Measurements from ENCODE around the gene SMAP2. TPM values are rescaled to one million over a fixed set of nuclear protein-coding genes. Genes with fewer than 3 reads are reported as not detected.

SMAP2 gene
- total and polyA plus RNA-seq, 10 of the 15 experiments (the other 5 are each of a cell fraction or from before 2014, with no cell fraction given) = 33.4 to 177 (median 105) TPM

DNA sequence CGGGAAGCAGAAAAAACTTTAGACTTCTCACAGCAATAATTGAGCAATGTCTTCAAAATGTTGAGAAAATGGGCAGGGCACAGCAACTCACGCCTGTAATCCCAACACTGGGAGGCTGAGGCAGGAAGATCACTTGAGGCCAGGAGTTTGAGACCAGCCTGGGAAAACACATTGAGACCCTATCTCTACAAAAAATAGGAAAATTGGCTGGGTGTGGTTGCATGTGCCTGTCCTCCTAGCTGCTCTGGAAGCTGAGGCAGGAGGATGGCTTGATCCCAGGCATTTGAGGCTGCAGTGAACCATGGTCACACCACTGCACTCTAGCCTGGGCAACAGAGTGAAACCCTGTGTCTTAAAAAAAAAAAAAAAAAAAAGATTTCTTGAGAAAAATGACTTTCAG is 95.8 kb downstream of the SMAP2 start:
- Histone ChIP-seq H3K9ac (ENCODE audit: control insufficient read depth, insufficient read depth, low read length) (no peak overlapping the region), H2AFZ (ENCODE audit: control insufficient read depth, low read depth, low read length) (no peak overlapping the region), H3K9me3 (replicated peaks; ENCODE audit: control insufficient read depth, insufficient read depth, low read length) (peaks cover 30% of the 10 kb centered on the region), H3K4me1 (ENCODE audit: control insufficient read depth, insufficient read depth, low read length) (no peaks in the 10 kb centered on the region), H3K4me3 (no peak overlapping the region), H3K79me2 (ENCODE audit: control insufficient read depth, insufficient read depth, low read length) (no peaks in the 10 kb centered on the region), H4K20me1 (ENCODE audit: control insufficient read depth, insufficient read depth) (no peaks in the 10 kb centered on the region), H3K36me3 (ENCODE audit: control insufficient read depth in 2 of 2, insufficient read depth in 2 of 2, low read length in 1 of 2) (no peaks in the 10 kb centered on the region), H3K27me3 (replicated peaks in 1 of 2; ENCODE audit: control insufficient read depth in 2 of 2, insufficient read depth in 2 of 2, low read length in 1 of 2) (no peaks in the 10 kb centered on the region), H3K4me2 (ENCODE audit: control insufficient read depth, insufficient read depth) (no peak overlapping the region), H3K27ac (ENCODE audit: control insufficient read depth, insufficient read depth) (no peak overlapping the region)
- in situ Hi-C loops (cut with MboI) = no loop called here
- TF ChIP-seq TCF7 (IDR thresholded peaks at IDR 0.05; ENCODE audit: borderline replicate concordance) (no peak), RB1 (IDR thresholded peaks at IDR 0.05; ENCODE audit: borderline replicate concordance) (no peak), NBN (IDR thresholded peaks at IDR 0.05) (no peak), TARDBP (IDR thresholded peaks at IDR 0.05; ENCODE audit: borderline replicate concordance) (no peak), YY1 (IDR thresholded peaks at IDR 0.05; ENCODE audit: low read depth, low read length) (no peak), KAT2A (conservative IDR thresholded peaks at IDR 0.05; ENCODE audit: control insufficient read depth, low read depth, low read length) (no peak), PBX3 (IDR thresholded peaks at IDR 0.05; ENCODE audit: insufficient replicate concordance, low read depth, low read length) (no peak), SRF (IDR thresholded peaks at IDR 0.05; ENCODE audit: low read depth in 2 of 2, low read length in 2 of 2) (no peak)
- TF ChIP-seq, protein P1, sequence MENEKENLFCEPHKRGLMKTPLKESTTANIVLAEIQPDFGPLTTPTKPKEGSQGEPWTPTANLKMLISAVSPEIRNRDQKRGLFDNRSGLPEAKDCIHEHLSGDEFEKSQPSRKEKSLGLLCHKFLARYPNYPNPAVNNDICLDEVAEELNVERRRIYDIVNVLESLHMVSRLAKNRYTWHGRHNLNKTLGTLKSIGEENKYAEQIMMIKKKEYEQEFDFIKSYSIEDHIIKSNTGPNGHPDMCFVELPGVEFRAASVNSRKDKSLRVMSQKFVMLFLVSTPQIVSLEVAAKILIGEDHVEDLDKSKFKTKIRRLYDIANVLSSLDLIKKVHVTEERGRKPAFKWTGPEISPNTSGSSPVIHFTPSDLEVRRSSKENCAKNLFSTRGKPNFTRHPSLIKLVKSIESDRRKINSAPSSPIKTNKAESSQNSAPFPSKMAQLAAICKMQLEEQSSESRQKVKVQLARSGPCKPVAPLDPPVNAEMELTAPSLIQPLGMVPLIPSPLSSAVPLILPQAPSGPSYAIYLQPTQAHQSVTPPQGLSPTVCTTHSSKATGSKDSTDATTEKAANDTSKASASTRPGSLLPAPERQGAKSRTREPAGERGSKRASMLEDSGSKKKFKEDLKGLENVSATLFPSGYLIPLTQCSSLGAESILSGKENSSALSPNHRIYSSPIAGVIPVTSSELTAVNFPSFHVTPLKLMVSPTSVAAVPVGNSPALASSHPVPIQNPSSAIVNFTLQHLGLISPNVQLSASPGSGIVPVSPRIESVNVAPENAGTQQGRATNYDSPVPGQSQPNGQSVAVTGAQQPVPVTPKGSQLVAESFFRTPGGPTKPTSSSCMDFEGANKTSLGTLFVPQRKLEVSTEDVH (IDR thresholded peaks at IDR 0.05; ENCODE audit: low read depth, partially characterized antibody) = no peak
- intact Hi-C loops (cut with micrococcal nuclease; ENCODE audit: unreplicated experiment) = no loop called here
- FAIRE-seq (no peak), ATAC-seq (no peak), DNase-seq (ENCODE audit: low read depth, low spot score) (no peak)
- SMC1A ChIA-PET (ENCODE audit: uncharacterized antibody, unreplicated experiment) = interaction anchor here (1.0 kb wide), 1 partner anchor 19 kb away, joined by 3 read pairs; the partner anchor contains the start of gene ZFP69B
- CTCF ChIA-PET = interaction anchor here (1.8 kb wide), 1 partner anchor 31 kb away, joined by 6 read pairs; no protein-coding TSS in a partner anchor
- POLR2A ChIA-PET = no interaction called here
- no TSS peak for BruUV-seq (replicated peaks)
- 94% methylated on average over 2 of the region's 2 CpGs for WGBS (ENCODE audit: insufficient coverage, insufficient replicate concordance, low lambda C conversion rate, missing lambda C conversion rate)
- RAD21 ChIA-PET (ENCODE audit: unreplicated experiment) = no interaction called here

Other genes with a start within 250 kb of the SMAP2 start
Only the 7 nearest of the 8 such genes appear.
- gene TMCO2, start 125.8 kb upstream of the SMAP2 start, total RNA-seq (2014; rRNA removed) = not detected in 2 replicates
- gene TMCO2, start 125.8 kb upstream of the SMAP2 start, total RNA-seq (2014; rRNA removed; fragmentation: Illumina TruSeq; extraction: Trizol) = not detected in 2 replicates
- gene TMCO2, start 125.8 kb upstream of the SMAP2 start, total RNA-seq (2021) = not detected in 2 replicates
- gene TMCO2, start 125.8 kb upstream of the SMAP2 start, polyA plus RNA-seq (2011; rRNA removed) = not detected in 2 replicates
- not detected in 2 replicates for gene TMCO2, start 125.8 kb upstream of the SMAP2 start, polyA plus RNA-seq (2014; fragmentation: Illumina TruSeq; extraction: Trizol)
- not detected for gene TMCO2, start 125.8 kb upstream of the SMAP2 start, polyA plus RNA-seq (2014; fragmentation: Nextera tagmentation; extraction: Ambion mirVana)
- not detected in 2 replicates for gene TMCO2, start 125.8 kb upstream of the SMAP2 start, polyA plus RNA-seq (2014; rRNA removed)
- not detected for gene TMCO2, start 125.8 kb upstream of the SMAP2 start, polyA plus RNA-seq (2016; fragmentation: Nextera tagmentation; extraction: Ambion mirVana)
- 40.2 and 52.9 TPM in 2 replicates for gene ZMPSTE24, start 115.5 kb upstream of the SMAP2 start, total RNA-seq (2014; rRNA removed)
- gene ZMPSTE24, start 115.5 kb upstream of the SMAP2 start, total RNA-seq (2014; rRNA removed; fragmentation: Illumina TruSeq; extraction: Trizol) = 44.5 and 47.0 TPM in 2 replicates
- gene ZMPSTE24, start 115.5 kb upstream of the SMAP2 start, total RNA-seq (2021) = 32.1 and 32.6 TPM in 2 replicates
- 21.5 and 27.1 TPM in 2 replicates for gene ZMPSTE24, start 115.5 kb upstream of the SMAP2 start, polyA plus RNA-seq (2011; rRNA removed)
- gene ZMPSTE24, start 115.5 kb upstream of the SMAP2 start, polyA plus RNA-seq (2014; fragmentation: Illumina TruSeq; extraction: Trizol) = 48.5 and 64.7 TPM in 2 replicates
- gene ZMPSTE24, start 115.5 kb upstream of the SMAP2 start, polyA plus RNA-seq (2014; fragmentation: Nextera tagmentation; extraction: Ambion mirVana) = 10 to 100 TPM; 30.1 to 56.0 TPM
- 23.2 and 30.1 TPM in 2 replicates for gene ZMPSTE24, start 115.5 kb upstream of the SMAP2 start, polyA plus RNA-seq (2014; rRNA removed)
- 10 to 100 TPM; 82.7 to 84.4 TPM for gene ZMPSTE24, start 115.5 kb upstream of the SMAP2 start, polyA plus RNA-seq (2016; fragmentation: Nextera tagmentation; extraction: Ambion mirVana)
- gene COL9A2, start 56.4 kb upstream of the SMAP2 start, total RNA-seq (2014; rRNA removed) = 48.0 and 57.6 TPM in 2 replicates
- gene COL9A2, start 56.4 kb upstream of the SMAP2 start, total RNA-seq (2014; rRNA removed; fragmentation: Illumina TruSeq; extraction: Trizol) = 20.5 and 20.9 TPM in 2 replicates
- gene COL9A2, start 56.4 kb upstream of the SMAP2 start, total RNA-seq (2021) = 48.8 and 51.0 TPM in 2 replicates
- 15.9 and 20.5 TPM in 2 replicates for gene COL9A2, start 56.4 kb upstream of the SMAP2 start, polyA plus RNA-seq (2011; rRNA removed)
- 9.5 and 16.1 TPM in 2 replicates for gene COL9A2, start 56.4 kb upstream of the SMAP2 start, polyA plus RNA-seq (2014; fragmentation: Illumina TruSeq; extraction: Trizol)
- gene COL9A2, start 56.4 kb upstream of the SMAP2 start, polyA plus RNA-seq (2014; fragmentation: Nextera tagmentation; extraction: Ambion mirVana) = 1 to 10 TPM; 3.1 to 4.0 TPM
- gene COL9A2, start 56.4 kb upstream of the SMAP2 start, polyA plus RNA-seq (2014; rRNA removed) = 62.0 and 63.3 TPM in 2 replicates
- 10 to 100 TPM; 24.3 to 31.8 TPM for gene COL9A2, start 56.4 kb upstream of the SMAP2 start, polyA plus RNA-seq (2016; fragmentation: Nextera tagmentation; extraction: Ambion mirVana)
- gene ZFP69B, start 76.7 kb downstream of the SMAP2 start, total RNA-seq (2014; rRNA removed) = 3.5 and 4.4 TPM in 2 replicates
- gene ZFP69B, start 76.7 kb downstream of the SMAP2 start, total RNA-seq (2014; rRNA removed; fragmentation: Illumina TruSeq; extraction: Trizol) = 5.7 and 6.6 TPM in 2 replicates
- gene ZFP69B, start 76.7 kb downstream of the SMAP2 start, total RNA-seq (2021) = 4.4 and 4.7 TPM in 2 replicates
- gene ZFP69B, start 76.7 kb downstream of the SMAP2 start, polyA plus RNA-seq (2011; rRNA removed) = 5.4 and 8.3 TPM in 2 replicates
- gene ZFP69B, start 76.7 kb downstream of the SMAP2 start, polyA plus RNA-seq (2014; fragmentation: Illumina TruSeq; extraction: Trizol) = 5.4 and 6.1 TPM in 2 replicates
- 1 to 10 TPM; 1.3 to 1.4 TPM for gene ZFP69B, start 76.7 kb downstream of the SMAP2 start, polyA plus RNA-seq (2014; fragmentation: Nextera tagmentation; extraction: Ambion mirVana)
- gene ZFP69B, start 76.7 kb downstream of the SMAP2 start, polyA plus RNA-seq (2014; rRNA removed) = 2.7 TPM in 2 replicates
- gene ZFP69B, start 76.7 kb downstream of the SMAP2 start, polyA plus RNA-seq (2016; fragmentation: Nextera tagmentation; extraction: Ambion mirVana) = 1 to 10 TPM; 3.1 to 3.3 TPM
- 3.7 and 4.3 TPM in 2 replicates for gene ZFP69, start 103.6 kb downstream of the SMAP2 start, total RNA-seq (2014; rRNA removed)
- 6.2 and 6.4 TPM in 2 replicates for gene ZFP69, start 103.6 kb downstream of the SMAP2 start, total RNA-seq (2014; rRNA removed; fragmentation: Illumina TruSeq; extraction: Trizol)
- 4.3 and 4.4 TPM in 2 replicates for gene ZFP69, start 103.6 kb downstream of the SMAP2 start, total RNA-seq (2021)
- gene ZFP69, start 103.6 kb downstream of the SMAP2 start, polyA plus RNA-seq (2011; rRNA removed) = 1.9 and 3.3 TPM in 2 replicates
- 6.0 and 6.6 TPM in 2 replicates for gene ZFP69, start 103.6 kb downstream of the SMAP2 start, polyA plus RNA-seq (2014; fragmentation: Illumina TruSeq; extraction: Trizol)
- 1 to 10 TPM; 2.1 to 2.8 TPM for gene ZFP69, start 103.6 kb downstream of the SMAP2 start, polyA plus RNA-seq (2014; fragmentation: Nextera tagmentation; extraction: Ambion mirVana)
- gene ZFP69, start 103.6 kb downstream of the SMAP2 start, polyA plus RNA-seq (2014; rRNA removed) = 3.7 and 4.5 TPM in 2 replicates
- 1 to 10 TPM; 3.6 TPM for gene ZFP69, start 103.6 kb downstream of the SMAP2 start, polyA plus RNA-seq (2016; fragmentation: Nextera tagmentation; extraction: Ambion mirVana)
- 8.6 and 9.9 TPM in 2 replicates for gene EXO5, start 135.0 kb downstream of the SMAP2 start, total RNA-seq (2014; rRNA removed)
- 8.1 and 8.7 TPM in 2 replicates for gene EXO5, start 135.0 kb downstream of the SMAP2 start, total RNA-seq (2014; rRNA removed; fragmentation: Illumina TruSeq; extraction: Trizol)
- gene EXO5, start 135.0 kb downstream of the SMAP2 start, total RNA-seq (2021) = 6.1 and 6.5 TPM in 2 replicates
- 8.5 and 10.6 TPM in 2 replicates for gene EXO5, start 135.0 kb downstream of the SMAP2 start, polyA plus RNA-seq (2011; rRNA removed)
- 8.9 and 13.2 TPM in 2 replicates for gene EXO5, start 135.0 kb downstream of the SMAP2 start, polyA plus RNA-seq (2014; fragmentation: Illumina TruSeq; extraction: Trizol)
- 1 to 10 TPM; 2.1 to 3.7 TPM for gene EXO5, start 135.0 kb downstream of the SMAP2 start, polyA plus RNA-seq (2014; fragmentation: Nextera tagmentation; extraction: Ambion mirVana)
- gene EXO5, start 135.0 kb downstream of the SMAP2 start, polyA plus RNA-seq (2014; rRNA removed) = 6.5 and 8.8 TPM in 2 replicates
- 10 to 100 TPM in 1 of 2 experiments, 1 to 10 TPM in 1; 7.6 to 10.1 TPM for gene EXO5, start 135.0 kb downstream of the SMAP2 start, polyA plus RNA-seq (2016; fragmentation: Nextera tagmentation; extraction: Ambion mirVana)
- 4.7 and 6.5 TPM in 2 replicates for gene ZNF684, start 157.9 kb downstream of the SMAP2 start, total RNA-seq (2014; rRNA removed)
- gene ZNF684, start 157.9 kb downstream of the SMAP2 start, total RNA-seq (2014; rRNA removed; fragmentation: Illumina TruSeq; extraction: Trizol) = 6.0 and 6.8 TPM in 2 replicates
- 3.4 and 6.2 TPM in 2 replicates for gene ZNF684, start 157.9 kb downstream of the SMAP2 start, total RNA-seq (2021)
- gene ZNF684, start 157.9 kb downstream of the SMAP2 start, polyA plus RNA-seq (2011; rRNA removed) = 4.5 and 4.9 TPM in 2 replicates
- gene ZNF684, start 157.9 kb downstream of the SMAP2 start, polyA plus RNA-seq (2014; fragmentation: Illumina TruSeq; extraction: Trizol) = 6.5 and 7.0 TPM in 2 replicates
- gene ZNF684, start 157.9 kb downstream of the SMAP2 start, polyA plus RNA-seq (2014; fragmentation: Nextera tagmentation; extraction: Ambion mirVana) = 1 to 10 TPM; 5.9 to 6.2 TPM
- gene ZNF684, start 157.9 kb downstream of the SMAP2 start, polyA plus RNA-seq (2014; rRNA removed) = 3.8 and 4.3 TPM in 2 replicates
- 1 to 10 TPM; 5.7 to 6.7 TPM for gene ZNF684, start 157.9 kb downstream of the SMAP2 start, polyA plus RNA-seq (2016; fragmentation: Nextera tagmentation; extraction: Ambion mirVana)

Data from GM12878 (cell line).